Ovary (tissue), 3 donors: ENCODE results near the gene OGDHL.

Source experiments
- CTCF ChIP-seq, 3 donors: fragments of 450-650 bp in 2 of 3; fragments of 200-600 bp in 1 of 3; IDR thresholded peaks; one replicate each; pipeline versions ENCODE4 v1.5.1 to v1.8.0; 2016 to 2022; ENCODE audit warnings: antibody characterized with exemption in 3 of 3, mild to moderate bottlenecking in 1 of 3
- EP300 ChIP-seq: sonication (generic); formaldehyde crosslinking; IDR thresholded peaks from one replicate; pipeline ENCODE4 v1.6.1; 2017; ENCODE audit warnings: antibody characterized with exemption
- POLR2A ChIP-seq: fragments of 450-650 bp; IDR thresholded peaks from one replicate; pipeline ENCODE4 v1.6.1; 2017; ENCODE audit warnings: antibody characterized with exemption, mild to moderate bottlenecking, moderate library complexity
- donor health status: DM: no; HTN: no; CAD: no.

DNA sequence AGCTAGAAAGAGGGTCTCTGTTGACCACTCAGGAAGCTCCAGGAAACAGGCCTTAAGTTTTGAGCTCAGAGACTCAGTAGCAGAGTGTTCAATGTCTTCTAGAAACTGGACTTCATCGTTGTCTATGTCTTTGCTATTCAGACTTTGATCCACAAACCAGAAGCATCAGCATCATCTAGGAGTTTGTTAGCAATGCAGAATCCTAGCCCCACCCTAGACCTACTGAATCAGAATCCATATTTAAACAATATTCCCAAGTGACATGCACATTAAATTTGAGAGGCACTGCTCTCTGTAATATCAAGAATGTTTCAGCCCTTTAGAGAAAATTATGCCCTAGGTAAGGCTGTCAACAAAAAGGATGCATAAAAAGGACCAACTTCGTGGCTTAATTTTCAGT lies 12.9 kb upstream of the OGDHL start:
- TF ChIP-seq CTCF (IDR thresholded peaks at IDR 0.05) = no peak
- TF ChIP-seq POLR2A = no peak
- no peak for TF ChIP-seq EP300
